KOPT-K1 (cell line): ENCODE measurements around the gene SRGAP2C.
"Not testable (repeated sequence)": the region's sequence is repeated elsewhere in the genome, so short reads cannot be mapped to it uniquely, and the experiment has no call there.

ENCODE experiments used
- H3K27ac ChIP-seq: fragments of 200-600 bp; sonication (generic); 2 replicates; pipeline ENCODE4 v1.5.1; 2016; ENCODE audit warnings: antibody characterized with exemption, mild to moderate bottlenecking, low read depth, low read length; ENCODE audit not compliant: poor library complexity, severe bottlenecking
- H3K36me3 ChIP-seq: fragments of 200-600 bp; sonication (generic); 2 replicates; pipeline ENCODE4 v1.5.1; 2017; ENCODE audit warnings: antibody characterized with exemption, mild to moderate bottlenecking, low read length, moderate library complexity; ENCODE audit not compliant: insufficient read depth
- H3K9me3 ChIP-seq: fragments of 200-600 bp; sonication (generic); 2 replicates; pipeline ENCODE4 v1.5.1; 2017; ENCODE audit warnings: antibody characterized with exemption, low read length, mild to moderate bottlenecking; ENCODE audit not compliant: insufficient read depth, poor library complexity, severe bottlenecking

SRGAP2C gene

GRCh38 chr1:121413821-121414220 lies 229.0 kb downstream of the SRGAP2C start:
- no peaks in the 10 kb centered on the region for H3K36me3 ChIP-seq
- no peak overlapping the region for H3K27ac ChIP-seq
- H3K9me3 ChIP-seq, result no peaks in the 10 kb centered on the region

GRCh38 chr1:121414905-121415304 lies 230.1 kb downstream of the SRGAP2C start:
- no peaks in the 10 kb centered on the region for H3K9me3 ChIP-seq
- no peak overlapping the region for H3K27ac ChIP-seq
- H3K36me3 ChIP-seq, result no peaks in the 10 kb centered on the region

- Histone ChIP-seq H3K27ac (no peak overlapping the region), H3K36me3 (no peaks in the 10 kb centered on the region), H3K9me3 (no peaks in the 10 kb centered on the region)
Measured at GRCh38 chr1:121417325-121417923, 232.6 kb downstream of the SRGAP2C start.

DNA sequence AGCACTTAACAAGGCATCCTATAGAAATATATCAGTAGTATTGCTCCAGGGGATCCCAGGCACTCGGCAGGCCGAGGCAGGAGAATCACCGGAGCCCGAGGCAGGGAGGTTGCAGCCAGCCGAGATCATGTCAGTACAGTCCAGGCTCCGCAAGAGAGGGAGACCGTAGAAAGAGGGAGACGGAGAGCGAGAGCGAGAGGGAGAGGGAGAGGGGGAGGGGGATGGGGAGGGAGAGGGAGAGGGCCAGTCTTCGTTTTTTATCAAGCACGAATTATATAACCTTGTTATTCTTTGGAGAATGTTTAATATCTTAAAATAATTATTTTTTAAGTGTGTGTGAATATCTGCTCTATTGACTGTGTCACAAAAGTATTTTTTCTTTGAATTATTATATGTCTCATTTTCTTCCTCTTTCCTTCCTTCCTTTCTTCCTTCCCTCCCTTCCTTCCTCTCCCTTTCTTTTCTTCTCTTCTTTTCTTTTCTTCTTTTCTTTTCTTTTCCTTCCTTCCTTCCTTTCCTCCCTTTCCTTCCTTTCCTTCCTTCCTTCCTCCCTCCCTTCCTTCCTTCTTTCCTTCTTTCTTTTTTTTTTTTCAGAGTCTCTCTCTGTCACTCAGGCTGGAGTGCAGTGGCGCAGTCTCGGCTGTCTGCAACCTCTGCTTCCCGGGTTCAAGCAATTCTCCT lies 233.7 kb downstream of the SRGAP2C start:
- Histone ChIP-seq H3K27ac (no peak overlapping the region), H3K36me3 (no peaks in the 10 kb centered on the region), H3K9me3 (no peaks in the 10 kb centered on the region)

DNA sequence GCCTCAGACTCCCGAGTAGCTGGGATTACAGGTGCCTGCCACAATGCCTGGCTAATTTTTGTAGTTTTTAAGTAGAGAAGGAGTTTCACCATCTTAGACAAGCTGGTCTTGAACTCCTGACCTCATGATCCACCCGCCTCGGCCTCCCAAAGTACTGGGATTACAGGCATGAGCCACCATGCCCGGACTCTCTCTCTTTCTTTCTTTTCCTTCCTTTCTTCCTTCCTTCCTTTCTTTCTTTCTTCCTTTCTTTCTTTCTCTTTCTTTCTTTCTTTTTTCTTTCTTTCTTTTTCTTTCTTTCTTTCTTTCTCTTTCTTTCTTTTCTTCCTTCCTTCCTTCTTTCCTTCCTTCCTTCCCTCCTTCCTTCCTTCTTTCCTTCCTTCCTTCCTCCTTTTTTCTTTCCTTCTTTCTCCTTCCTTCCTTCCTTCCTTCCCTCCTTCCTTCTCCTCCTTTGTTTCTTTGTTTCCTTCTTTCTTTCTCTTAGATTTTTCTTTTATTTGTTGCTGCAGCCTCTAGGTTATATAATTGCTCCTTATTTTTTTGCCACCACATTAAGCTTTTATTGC lies 234.4 kb downstream of the SRGAP2C start:
- not testable (repeated sequence) for H3K36me3 ChIP-seq, H3K27ac ChIP-seq, H3K9me3 ChIP-seq

- H3K27ac ChIP-seq, H3K9me3 ChIP-seq, H3K36me3 ChIP-seq: not testable (repeated sequence)
Measured at GRCh38 chr1:121421490-121421889, 236.7 kb downstream of the SRGAP2C start.

DNA sequence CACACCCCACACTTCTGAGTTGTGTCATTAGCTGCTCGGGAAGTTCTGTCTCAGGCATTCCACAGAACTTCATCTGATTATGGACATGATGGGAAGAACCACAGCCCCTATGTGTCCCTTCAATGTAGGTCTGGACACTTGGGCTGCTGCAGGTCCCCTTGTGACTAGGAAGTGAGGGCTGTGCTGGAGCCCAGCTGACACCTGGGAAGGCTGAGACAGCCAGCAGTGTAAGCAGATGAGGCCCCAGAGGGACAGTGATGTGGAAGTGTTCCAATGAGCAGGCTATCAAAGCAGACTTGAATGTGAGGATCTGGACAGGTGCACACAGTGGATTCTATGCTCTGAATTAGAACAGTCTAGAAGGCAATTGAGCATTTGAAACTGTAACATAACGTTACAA lies 239.2 kb downstream of the SRGAP2C start:
- not testable (repeated sequence) for H3K36me3 ChIP-seq, H3K27ac ChIP-seq, H3K9me3 ChIP-seq

DNA sequence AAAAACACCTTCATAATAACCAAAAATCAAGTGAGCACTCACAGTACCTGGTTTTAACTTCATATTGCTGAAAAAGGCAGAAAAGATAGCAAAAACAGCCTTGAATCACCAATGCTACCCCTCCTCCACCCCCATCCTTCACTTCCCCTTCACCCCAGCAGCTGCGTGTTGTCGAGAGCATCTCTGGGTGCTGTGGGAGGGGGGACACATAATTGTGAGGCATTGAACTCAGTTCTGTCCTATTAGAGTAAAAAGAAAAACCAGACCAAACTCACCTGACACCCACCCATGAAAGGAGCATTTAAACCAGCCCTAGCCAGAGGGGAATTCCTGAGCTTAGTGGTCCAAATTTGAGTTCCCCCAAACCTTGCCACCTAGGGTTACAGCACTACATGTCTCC lies 248.7 kb downstream of the SRGAP2C start:
- not testable (repeated sequence) for H3K27ac ChIP-seq, H3K36me3 ChIP-seq, H3K9me3 ChIP-seq

GRCh38 chr1:121438862-121439261 lies 254.1 kb downstream of the SRGAP2C start:
- H3K27ac ChIP-seq, H3K36me3 ChIP-seq: not testable (repeated sequence)

DNA sequence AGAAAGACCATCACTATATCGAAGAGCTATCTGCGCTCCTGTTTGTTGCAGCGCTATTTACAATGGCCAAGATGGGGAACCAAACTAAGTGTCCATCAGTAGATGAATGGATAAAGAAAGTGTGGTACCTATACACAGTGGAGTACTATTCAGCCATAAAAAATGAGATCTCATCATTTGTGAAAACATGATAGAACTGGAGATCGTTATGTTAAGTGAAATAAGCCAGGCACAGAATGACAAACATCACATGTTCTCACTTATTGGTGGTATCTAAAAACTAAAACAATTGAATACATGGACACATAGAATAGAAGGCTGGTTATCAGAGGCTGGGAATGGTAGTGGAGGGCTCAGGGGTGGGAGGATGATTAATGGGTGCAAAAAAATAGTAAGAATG lies 256.2 kb downstream of the SRGAP2C start:
- H3K36me3 ChIP-seq, result no peaks in the 10 kb centered on the region
- no peaks in the 10 kb centered on the region for H3K9me3 ChIP-seq
- H3K27ac ChIP-seq, result no peak overlapping the region

More at GRCh38 chr1:121438862-121439261, 254.1 kb downstream of the SRGAP2C start:
- H3K9me3 ChIP-seq, result not testable (repeated sequence)
